K562 (cell line): ENCODE measurements around the gene HCRTR1. TPM values are rescaled to one million over a fixed set of nuclear protein-coding genes. Genes with fewer than 3 reads are reported as not detected.

Experiments used
- ATAC-seq: fragments of 200-7000 bp; cut with Tn5 transposase; 3 replicates; pipeline ENCODE4 v1.9.1; 2020; ENCODE audit warnings: moderate library complexity
- BruUV-seq: library from RNA; stranded (reverse); fragments of 400-500 nt; replicated peaks from 2 replicates; lab custom pipeline; 2021; lab: Mats Ljungman, UMichigan
- CTCF ChIA-PET: fragments of 300-600 bp; formaldehyde crosslinking; extraction: SDS; loops from one replicate; lab custom pipeline; 2021; ENCODE audit warnings: low intra/inter-chr PET ratio; lab: Yijun Ruan, JAX
- POLR2A ChIA-PET: fragments of 300-600, 350-650 bp; sonication (Branson Sonifier 250); formaldehyde crosslinking; extraction: SDS; loops from one replicate; lab custom pipeline; 2021; ENCODE audit warnings: antibody characterized with exemption, inconsistent platforms; lab: Yijun Ruan, JAX
- DNase-seq, 4 experiments: peaks; one replicate each; pipeline versions ENCODE4 v3.0.0 to v3.0.0-alpha.2; 2011 to 2018; ENCODE audit warnings: low spot score in 3 of 4, mixed read lengths in 3 of 4; ENCODE audit errors: extremely low read depth in 1 of 4
- FAIRE-seq: peaks from 2 replicates; lab custom pipeline; 2011; peaks lifted over from hg19 to GRCh38; lab: Jason Lieb, UNC
- H2AFZ ChIP-seq: 2 replicates; pipeline ENCODE4 v1.6.0; 2011; ENCODE audit warnings: low read depth, low read length, control low read depth, inconsistent platforms
- H3K27ac ChIP-seq: fragments of 200-600 bp; 3 replicates; pipeline ENCODE4 v1.8.0; 2011; ENCODE audit warnings: low read depth, mild to moderate bottlenecking, control low read depth, inconsistent platforms, low read length, moderate library complexity, mixed read lengths; ENCODE audit errors: extremely low read depth
- H3K27me3 ChIP-seq, 2 experiments: fragments of 300-600 bp in 1 of 2; 2 replicates in 1 of 2; 3 replicates in 1 of 2; pipeline versions ENCODE4 v1.6.0 to v1.8.0; 2011; ENCODE audit warnings: inconsistent platforms in 2 of 2, low read length in 2 of 2, mild to moderate bottlenecking in 1 of 2, mixed read lengths in 1 of 2, moderate library complexity in 1 of 2; ENCODE audit not compliant: control insufficient read depth in 2 of 2, insufficient read depth in 2 of 2
- H3K36me3 ChIP-seq: fragments of 300-600 bp; 3 replicates; pipeline ENCODE4 v1.8.0; 2011; ENCODE audit warnings: mild to moderate bottlenecking, low read length, inconsistent platforms; ENCODE audit not compliant: control insufficient read depth, insufficient read depth
- H3K4me1 ChIP-seq, 2 experiments: fragments of 200-600 bp in 1 of 2; replicated peaks in 1 of 2; 2 replicates in 1 of 2; 3 replicates in 1 of 2; pipeline versions ENCODE4 v1.5.1 to v1.8.0; 2011; ENCODE audit warnings: inconsistent platforms in 2 of 2, low read length in 2 of 2, mild to moderate bottlenecking in 1 of 2, mixed read lengths in 1 of 2, moderate library complexity in 1 of 2; ENCODE audit not compliant: control insufficient read depth in 2 of 2, insufficient read depth in 2 of 2
- H3K4me2 ChIP-seq: 2 replicates; pipeline ENCODE4 v1.6.1; 2011; ENCODE audit warnings: low read length, control low read depth, inconsistent platforms, mixed read lengths; ENCODE audit not compliant: insufficient read depth
- H3K4me3 ChIP-seq: fragments of 200-600 bp; sonication (generic), shearing (Covaris generic); 2 replicates; pipeline ENCODE4 v1.5.1; 2016; ENCODE audit warnings: control low read depth, inconsistent platforms
- H3K79me2 ChIP-seq: fragments of 200-600 bp; 3 replicates; pipeline ENCODE4 v1.8.0; 2011; ENCODE audit warnings: low read length, inconsistent platforms; ENCODE audit not compliant: control insufficient read depth, insufficient read depth
- H3K9ac ChIP-seq, 2 experiments: 2 replicates each; pipeline versions ENCODE4 v1.6.0 to v1.6.1; 2011; ENCODE audit warnings: low read depth in 2 of 2, low read length in 2 of 2, control low read depth in 1 of 2, inconsistent platforms in 1 of 2, mild to moderate bottlenecking in 1 of 2, mixed read lengths in 1 of 2; ENCODE audit not compliant: insufficient read depth in 1 of 2
- H3K9me1 ChIP-seq: one replicate; pipeline ENCODE4 v1.6.0; 2011; ENCODE audit warnings: inconsistent platforms, mild to moderate bottlenecking, low read length, moderate library complexity; ENCODE audit not compliant: control insufficient read depth, insufficient read depth
- H3K9me3 ChIP-seq: replicated peaks from 2 replicates; pipeline ENCODE4 v1.5.1; 2011; ENCODE audit warnings: low read depth, low read length, inconsistent platforms; ENCODE audit not compliant: control insufficient read depth, insufficient read depth
- H4K20me1 ChIP-seq: replicated peaks from 2 replicates; pipeline ENCODE4 v1.6.1; 2011; ENCODE audit warnings: low read length, inconsistent platforms, mixed read lengths; ENCODE audit not compliant: control insufficient read depth, insufficient read depth
- CTCF ChIP-seq, 3 experiments: IDR thresholded peaks in 2 of 3; conservative IDR thresholded peaks in 1 of 3; 2 replicates each; pipeline ENCODE4 v1.5.1; 2011 to 2012; ENCODE audit warnings: low read length in 3 of 3, mild to moderate bottlenecking in 3 of 3, control low read depth in 2 of 3, improper control_type of control experiment in 1 of 3, inconsistent platforms in 1 of 3, low read depth in 1 of 3, mixed read lengths in 1 of 3, moderate library complexity in 1 of 3; ENCODE audit not compliant: insufficient read depth in 2 of 3
- RNF2 ChIP-seq: sonication (generic); IDR thresholded peaks from 2 replicates; pipeline ENCODE4 v1.6.1; 2016
- TCFL5 ChIP-seq: fragments of 250-450 bp; sonication (Bioruptor Pico); conservative IDR thresholded peaks from 2 replicates; pipeline ENCODE4 v1.6.1; 2021; ENCODE audit warnings: mild to moderate bottlenecking, moderate library complexity, matching md5 sums
- ZBTB1 ChIP-seq: sonication (generic); formaldehyde crosslinking; IDR thresholded peaks from 2 replicates; pipeline ENCODE4 v1.8.1; 2023; ENCODE audit warnings: missing genetic modification reagents, low read depth, mild to moderate bottlenecking, borderline replicate concordance
- ZNF407 ChIP-seq: fragments of 450-650 bp; IDR thresholded peaks from 2 replicates; pipeline ENCODE4 v1.6.1; 2016; ENCODE audit warnings: low read depth
- WGBS: fragments of 100-300 bp; shearing (Covaris generic); methylation state at CpG from one replicate; pipeline ENCODE4 v1.1.6; 2016; ENCODE audit warnings: low coverage, mixed read lengths; ENCODE audit not compliant: insufficient coverage; ENCODE audit errors: missing lambda C conversion rate; 5-methylcytosine and 5-hydroxymethylcytosine counted together
- in situ Hi-C: fragments of 300-500 bp; cut with MboI; formaldehyde crosslinking; loops from 4 replicates; pipeline ENCODE4 v1.15.0; 2018; ENCODE audit warnings: inconsistent platforms, mixed read lengths
- intact Hi-C: fragments of 100-400 bp; cut with micrococcal nuclease; formaldehyde crosslinking; loops from 2 replicates; pipeline ENCODE4 v1.14.2; 2022
- polyA plus RNA-seq, 8 experiments: library from polyadenylated mRNA; depleted of rRNA in 4 of 8; stranded (reverse) in 5 of 8; unstranded in 3 of 8; fragments of >200 nt; fragmentation: Nextera tagmentation in 2 of 8; fragmentation: Illumina TruSeq in 1 of 8; extraction: Ambion mirVana in 2 of 8; extraction: Trizol in 1 of 8; gene quantifications; 2 replicates each; pipeline versions ENCODE4 v1.2.1 to v1.2.3, GENCODE V29; 2011 to 2014; ENCODE audit warnings: inconsistent platforms in 1 of 8, missing spikeins in 1 of 8
- total RNA-seq, 7 experiments: library from RNA; depleted of rRNA in 6 of 7; stranded (reverse); fragments of >200 nt in 6 of 7; fragmentation: Illumina TruSeq in 2 of 7; extraction: Trizol in 2 of 7; gene quantifications; 2 replicates each; pipeline versions ENCODE4 v1.2.1 to v1.2.3, GENCODE V29; 2011 to 2021; ENCODE audit warnings: low replicate concordance in 1 of 7
- TF ChIP-seq, protein P1 (sequence below): fragments of 250-450 bp; sonication (Bioruptor Pico); IDR thresholded peaks from 2 replicates; pipeline ENCODE4 v1.8.0; 2021; ENCODE audit warnings: moderate library complexity, mild to moderate bottlenecking, inconsistent platforms

Gene HCRTR1
- total and polyA plus RNA-seq, 9 of the 15 experiments (the other 6 are each of a cell fraction or from before 2014, with no cell fraction given), result not detected

- DNase-seq (peak in 1 of 4 experiments; percentile 10), ATAC-seq (no peak), FAIRE-seq (no peak)
- H3K9me3 ChIP-seq, result no peaks in the 10 kb centered on the region
- intact Hi-C loops, result no loop called here
- H3K4me2 ChIP-seq, result no peak overlapping the region
- peaks cover 23 to 70% of the 10 kb centered on the region in 2 experiments for H3K27me3 ChIP-seq
- no peak overlapping the region for H3K4me3 ChIP-seq
- 11% methylated on average over 11 of the region's 11 CpGs for WGBS
- no TSS peak for BruUV-seq
- H3K9me1 ChIP-seq, result peaks cover 3% of the 10 kb centered on the region
- in situ Hi-C loops, result loop anchor here (25.0 kb wide), 1 partner anchor 383 kb away; no protein-coding TSS in a partner anchor
- H2AFZ ChIP-seq, result no peak overlapping the region
- H3K9ac ChIP-seq, result no peak overlapping the region; a peak in 1 of 4 replicates
- POLR2A ChIA-PET, result interaction anchor here (0.8 to 1.1 kb wide), 3 partner anchors 19 to 59 kb away, joined by 3 to 4 read pairs (median 3); no protein-coding TSS in a partner anchor
- H3K79me2 ChIP-seq, result no peaks in the 10 kb centered on the region
- H3K36me3 ChIP-seq, result no peaks in the 10 kb centered on the region
- peaks cover 36% of the 10 kb centered on the region for H4K20me1 ChIP-seq
- H3K27ac ChIP-seq, result no peak overlapping the region
- CTCF ChIA-PET, result interaction anchor here (0.6 kb wide), 1 partner anchor 74 kb away, joined by 3 read pairs; the partner anchor contains the start of gene PEF1
- H3K4me1 ChIP-seq, result peaks cover 14% of the 10 kb centered on the region in 2 experiments
- TF ChIP-seq RNF2 (no peak), ZBTB1 (CRISPR knock-in tag) (0 out of 2 replicates have a peak, but pooled peaks have one; percentile 17), ZNF407 (no peak), TCFL5 (CRISPR knock-in tag) (no peak), CTCF (IDR thresholded peaks at IDR 0.05 in 2 of 3, conservative IDR thresholded peaks at IDR 0.05 in 1 of 3; ENCODE audit: insufficient read depth in 2 of 3, low read depth in 1 of 3, low read length in 3 of 3) (peak in 2 of 3 experiments; percentile 3 to 33; a peak in 2 of 6 replicates)
- TF ChIP-seq, protein P1, sequence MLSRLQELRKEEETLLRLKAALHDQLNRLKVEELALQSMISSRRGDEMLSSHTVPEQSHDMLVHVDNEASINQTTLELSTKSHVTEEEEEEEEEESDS, result no peak
Observed at GRCh38 chr1:31570228-31570627, 47.3 kb upstream of the HCRTR1 start.
